Stimulated activated naive CD4-positive, alpha-beta T cell (primary cell): ENCODE results near the gene PTPRH.
"Not testable (repeated sequence)": the region's sequence is repeated elsewhere in the genome, so short reads cannot be mapped to it uniquely, and the experiment has no call there.

Experiments
- DNase-seq, 6 experiments: peaks; one replicate each; lab custom pipeline; 2025; lab: John Stamatoyannopoulos, UW

The PTPRH gene

GRCh38 chr19:55160128-55160985, 48.9 kb downstream of the PTPRH start:
- peak; percentile 68 to 84 (median 83) for DNase-seq

- no peak for DNase-seq
Measured at GRCh38 chr19:55158848-55159749, 50.2 kb downstream of the PTPRH start.

- no peak for DNase-seq
Measured at GRCh38 chr19:55158423-55158822, 50.9 kb downstream of the PTPRH start.

GRCh38 chr19:55157064-55157908, 52.0 kb downstream of the PTPRH start, which contains the start of gene TNNI3:
Gene TNNI3 (minus strand): TSS chr19:55157732. CDS start chr19:55157589, 143 bp downstream.
- DNase-seq: no peak

GRCh38 chr19:55156202-55157063, 52.9 kb downstream of the PTPRH start:
- DNase-seq: peak in 3 of 6 experiments; percentile 15 to 35 (median 34)

GRCh38 chr19:55155784-55156183, 53.5 kb downstream of the PTPRH start:
- DNase-seq: not testable (repeated sequence)

GRCh38 chr19:55153652-55154264, 55.5 kb downstream of the PTPRH start:
- DNase-seq: no peak

GRCh38 chr19:55152017-55152416, 57.3 kb downstream of the PTPRH start:
- no peak for DNase-seq

- DNase-seq: no peak
Measured at GRCh38 chr19:55149078-55150003, 60.0 kb downstream of the PTPRH start, which contains the start of gene TNNT1. Gene TNNT1 (minus strand): TSS chr19:55149206. CDS start chr19:55147157, 2,049 bp downstream.

- DNase-seq: no peak
Measured at GRCh38 chr19:55147545-55148251, 61.6 kb downstream of the PTPRH start.

GRCh38 chr19:55146705-55147273, 62.5 kb downstream of the PTPRH start:
- DNase-seq: no peak

GRCh38 chr19:55146078-55146704, 63.1 kb downstream of the PTPRH start:
- DNase-seq: peak in 1 of 6 experiments; percentile 21

GRCh38 chr19:55145232-55145631, 64.1 kb downstream of the PTPRH start:
- DNase-seq: no peak

GRCh38 chr19:55141696-55142095, 67.6 kb downstream of the PTPRH start:
- no peak for DNase-seq

GRCh38 chr19:55137915-55138314, 71.4 kb downstream of the PTPRH start:
- no peak for DNase-seq

GRCh38 chr19:55136399-55137102, 72.8 kb downstream of the PTPRH start:
- no peak for DNase-seq

GRCh38 chr19:55134736-55135135, 74.6 kb downstream of the PTPRH start:
- no peak for DNase-seq
